Stimulated activated CD8-positive, alpha-beta memory T cell treated with anti-CD3 and anti-CD28 coated beads, Interleukin-7, amount 100 ng/mL, for 24 hours (primary cell): ENCODE results near the gene SLC3A2.
"Not testable (repeated sequence)": the region's sequence is repeated elsewhere in the genome, so short reads cannot be mapped to it uniquely, and the experiment has no call there.

Source experiments
- DNase-seq: peaks from one replicate; pipeline ENCODE4 v3.0.0-alpha.2; 2020; ENCODE audit warnings: low read depth

Gene SLC3A2

DNA sequence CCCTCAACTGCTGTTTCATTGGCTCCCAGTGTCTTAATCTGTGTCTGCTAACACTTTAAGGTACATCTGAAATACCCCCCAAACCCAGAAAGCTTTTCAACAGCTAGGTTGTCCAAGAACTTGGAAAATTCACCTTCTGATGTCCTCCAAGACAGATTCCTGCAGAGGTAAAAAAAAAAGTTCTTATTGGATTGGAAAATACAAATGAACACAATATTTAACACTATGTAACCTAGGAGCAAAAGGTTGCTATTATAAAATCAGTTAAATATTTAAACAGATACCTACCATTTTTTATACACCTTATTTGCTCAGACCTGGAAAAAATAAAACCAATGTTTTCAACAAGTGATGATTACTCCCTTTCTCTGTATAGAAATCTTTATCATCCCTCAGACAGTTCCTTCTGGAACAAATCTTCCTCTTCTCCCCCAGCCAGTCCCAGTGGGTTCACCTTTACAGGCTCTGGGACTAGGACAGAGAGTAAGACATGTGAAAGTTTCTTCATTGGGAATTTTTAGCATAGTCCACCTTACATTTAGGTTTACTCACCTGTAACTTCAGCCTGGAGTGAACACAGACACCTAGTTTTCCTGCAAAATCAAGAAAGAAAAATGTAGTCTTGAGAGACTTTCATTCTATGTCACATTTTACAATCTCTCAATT, 28.0 kb upstream of the SLC3A2 start:
- no peak for DNase-seq

- no peak for DNase-seq
Measured at GRCh38 chr11:62853279-62853965, 27.3 kb upstream of the SLC3A2 start.

DNA sequence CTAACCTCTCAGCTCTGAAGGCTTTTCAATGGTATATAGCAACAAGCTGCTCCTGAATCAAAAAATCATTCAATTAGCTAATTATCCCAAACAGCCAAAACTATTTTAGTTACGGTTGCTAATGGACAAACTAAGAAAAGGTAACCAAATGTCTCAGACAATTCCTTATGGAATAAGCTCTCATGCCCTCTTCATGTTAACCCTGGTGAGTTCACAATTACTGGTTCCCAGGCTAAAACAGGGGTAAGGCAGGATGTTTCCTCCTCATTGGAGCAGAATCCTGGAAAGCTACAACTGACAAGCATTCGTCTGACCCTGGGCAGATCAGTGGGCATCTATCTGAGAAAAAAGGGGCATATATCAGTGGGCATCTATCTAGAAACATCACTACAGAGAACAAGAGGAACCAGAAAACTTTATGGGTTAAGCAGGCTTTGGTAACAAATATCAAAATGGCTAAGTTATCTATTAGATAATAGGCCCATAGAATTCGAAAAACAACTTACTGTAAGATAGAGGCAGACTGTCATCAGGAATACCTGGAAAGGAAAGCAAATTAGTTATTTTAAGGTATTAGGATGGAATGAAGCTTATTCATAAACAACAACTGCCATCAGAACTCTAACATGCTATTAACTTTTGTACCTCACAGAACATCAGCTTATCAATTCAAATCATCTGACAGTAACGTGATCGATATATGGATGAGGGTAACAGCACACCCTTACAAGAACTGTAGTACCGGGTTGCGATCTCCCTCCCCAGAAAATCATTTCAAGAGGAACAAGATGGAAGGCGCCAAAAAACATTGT, 26.5 kb upstream of the SLC3A2 start:
- DNase-seq: no peak

- DNase-seq: no peak
Measured at GRCh38 chr11:62854825-62855570, 25.7 kb upstream of the SLC3A2 start.

DNA sequence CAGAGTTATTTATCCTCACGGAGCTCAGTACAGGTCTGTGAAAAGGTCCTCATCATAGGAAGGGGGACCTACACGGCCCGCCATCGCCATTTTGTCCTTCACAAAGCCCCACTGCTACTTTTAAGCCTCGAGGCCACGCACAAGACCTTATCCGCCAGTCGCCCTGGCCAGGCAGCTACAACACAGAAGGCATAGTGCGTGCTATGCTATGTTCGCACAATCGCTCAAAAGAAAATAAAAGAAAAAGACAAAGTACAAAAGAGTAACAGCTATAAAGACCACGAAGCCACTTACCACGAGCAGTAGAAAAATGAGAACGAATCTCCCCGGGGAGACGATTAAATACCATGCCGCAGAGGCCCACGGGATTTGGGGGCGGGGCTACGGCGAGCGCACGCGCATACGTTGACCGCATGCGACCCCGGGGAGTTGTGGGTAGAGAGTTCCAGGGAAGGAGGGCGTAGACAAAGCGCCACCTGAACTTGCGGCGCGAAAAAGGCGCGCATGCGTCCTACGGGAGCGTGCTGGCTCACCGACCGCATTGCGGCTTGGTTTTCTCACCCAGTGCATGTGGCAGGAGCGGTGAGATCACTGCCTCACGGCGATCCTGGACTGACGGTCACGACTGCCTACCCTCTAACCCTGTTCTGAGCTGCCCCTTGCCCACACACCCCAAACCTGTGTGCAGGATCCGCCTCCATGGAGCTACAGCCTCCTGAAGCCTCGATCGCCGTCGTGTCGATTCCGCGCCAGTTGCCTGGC, 24.9 kb upstream of the SLC3A2 start:
- peak; percentile 96 for DNase-seq

DNA sequence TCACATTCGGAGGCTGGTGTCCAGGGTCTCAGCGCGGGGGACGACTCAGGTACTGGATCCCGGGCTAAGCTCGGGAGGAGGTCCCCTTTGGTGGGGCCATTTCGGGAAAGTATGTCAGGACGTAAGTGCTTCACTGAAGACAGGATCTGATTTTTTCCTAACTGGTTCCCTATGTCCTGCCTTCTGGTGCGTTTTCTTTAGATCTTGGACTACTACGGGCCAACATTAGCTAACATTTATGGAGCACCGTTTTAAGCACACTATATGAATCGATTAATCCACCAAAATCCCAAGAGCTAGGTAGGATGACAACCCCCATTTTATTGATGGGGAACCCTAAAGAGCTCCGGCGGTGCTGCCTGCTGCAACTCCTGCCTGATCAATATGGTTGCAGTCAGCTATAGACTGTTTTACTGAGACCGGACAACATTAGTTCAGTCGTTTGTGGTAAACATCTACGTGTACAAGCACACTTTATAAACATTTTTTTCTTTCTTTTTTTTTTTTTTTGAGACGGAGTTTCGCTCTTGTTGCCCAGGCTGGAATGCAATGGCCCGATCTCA, 24.3 kb upstream of the SLC3A2 start:
- no peak for DNase-seq

GRCh38 chr11:62857541-62857982, 23.1 kb upstream of the SLC3A2 start:
- no peak for DNase-seq

GRCh38 chr11:62858201-62858600, 22.5 kb upstream of the SLC3A2 start:
- no peak for DNase-seq

GRCh38 chr11:62859281-62859703, 21.4 kb upstream of the SLC3A2 start:
- not testable (repeated sequence) for DNase-seq

- no peak for DNase-seq
Measured at GRCh38 chr11:62860835-62861563, 19.7 kb upstream of the SLC3A2 start.

DNA sequence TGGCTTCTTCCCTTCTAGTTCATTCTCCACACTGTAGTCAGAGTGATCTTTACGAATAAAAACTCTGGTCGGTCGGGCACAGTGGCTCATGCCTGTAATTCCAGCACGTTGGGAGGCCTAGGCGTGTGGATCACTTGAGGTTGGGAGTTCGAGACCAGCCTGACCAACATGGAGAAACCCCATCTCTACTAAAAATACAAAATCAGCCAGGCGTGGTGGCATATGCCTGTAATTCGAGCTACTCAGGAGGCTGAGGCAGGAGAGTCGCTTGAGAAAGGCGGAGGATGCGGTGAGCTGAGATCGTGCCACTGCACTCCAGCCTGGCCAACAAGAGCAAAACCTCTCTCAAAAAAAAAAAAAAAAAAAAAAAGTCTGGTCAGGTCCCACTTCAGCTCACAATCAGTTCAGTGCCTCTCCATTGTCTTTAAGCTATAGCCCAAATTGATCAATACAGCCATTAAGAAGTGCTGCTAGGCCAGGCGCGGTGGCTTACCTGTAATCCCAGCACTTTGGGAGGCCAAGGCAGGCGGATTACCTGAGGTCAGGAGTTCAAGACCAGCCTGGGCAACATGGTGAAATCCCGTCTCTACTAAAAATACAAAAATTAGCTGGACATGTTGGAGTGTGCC, 19.0 kb upstream of the SLC3A2 start:
- DNase-seq: not testable (repeated sequence)

GRCh38 chr11:62863687-62864335, 16.9 kb upstream of the SLC3A2 start:
- no peak for DNase-seq

- no peak for DNase-seq
Measured at GRCh38 chr11:62865635-62866034, 15.1 kb upstream of the SLC3A2 start.

DNA sequence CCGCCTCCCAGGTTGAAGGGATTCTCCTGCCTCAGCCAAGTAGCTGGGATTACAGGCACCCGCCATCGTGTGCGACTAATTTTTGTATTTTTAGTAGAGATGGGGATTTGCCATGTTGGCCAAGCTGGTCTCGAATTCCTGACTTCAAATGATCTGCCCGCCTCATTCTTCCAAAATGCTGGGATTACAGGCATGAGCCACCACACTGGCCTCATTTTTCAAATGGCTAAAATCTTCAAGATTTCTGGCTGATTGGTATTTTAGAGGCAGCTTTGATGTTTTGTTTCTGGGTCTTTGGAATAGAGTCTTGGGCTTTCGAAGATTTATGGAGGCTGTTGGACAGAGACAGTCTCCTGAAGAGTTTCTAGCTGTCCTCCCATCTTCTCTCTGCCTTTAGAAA, 5.8 kb upstream of the SLC3A2 start:
- DNase-seq: no peak

DNA sequence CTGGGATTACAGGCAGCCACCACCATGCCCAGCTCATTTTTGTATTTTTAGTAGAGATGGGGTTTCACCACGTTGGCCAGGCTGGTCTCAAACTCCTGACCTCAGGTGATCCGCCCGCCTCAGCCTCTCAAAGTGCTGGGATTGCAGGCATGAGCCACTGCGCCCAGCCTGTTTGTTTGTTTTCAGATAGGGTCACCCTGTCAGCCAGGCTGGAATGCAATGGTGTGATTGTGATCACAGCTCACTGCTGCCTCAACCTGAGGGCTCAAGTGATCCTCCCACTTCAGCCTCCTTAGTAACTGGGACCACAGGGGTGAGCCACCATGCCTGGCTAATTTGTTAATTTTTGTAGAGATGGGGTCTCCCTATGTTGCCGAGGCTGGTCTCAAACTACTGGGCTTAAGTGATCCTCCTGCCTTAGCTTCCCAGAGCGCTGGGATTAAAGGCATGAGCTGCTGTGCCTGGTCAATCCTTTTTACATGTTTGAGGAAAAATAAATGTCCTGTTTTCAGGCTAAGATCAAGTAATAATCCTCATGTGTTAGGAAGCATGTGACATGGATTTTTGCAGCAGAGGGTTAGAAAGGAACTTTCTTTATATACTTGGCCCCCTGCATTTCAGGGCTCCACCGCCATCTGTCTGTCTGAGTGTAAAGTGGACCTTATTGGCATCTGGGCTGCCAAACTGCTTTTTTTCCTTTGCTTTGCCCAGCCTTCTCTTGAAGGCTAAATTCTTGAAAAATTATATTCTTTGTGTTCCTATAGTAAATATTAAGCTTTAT, 4.8 kb upstream of the SLC3A2 start:
- no peak for DNase-seq

GRCh38 chr11:62876712-62877111, 4.0 kb upstream of the SLC3A2 start:
- DNase-seq: no peak

DNA sequence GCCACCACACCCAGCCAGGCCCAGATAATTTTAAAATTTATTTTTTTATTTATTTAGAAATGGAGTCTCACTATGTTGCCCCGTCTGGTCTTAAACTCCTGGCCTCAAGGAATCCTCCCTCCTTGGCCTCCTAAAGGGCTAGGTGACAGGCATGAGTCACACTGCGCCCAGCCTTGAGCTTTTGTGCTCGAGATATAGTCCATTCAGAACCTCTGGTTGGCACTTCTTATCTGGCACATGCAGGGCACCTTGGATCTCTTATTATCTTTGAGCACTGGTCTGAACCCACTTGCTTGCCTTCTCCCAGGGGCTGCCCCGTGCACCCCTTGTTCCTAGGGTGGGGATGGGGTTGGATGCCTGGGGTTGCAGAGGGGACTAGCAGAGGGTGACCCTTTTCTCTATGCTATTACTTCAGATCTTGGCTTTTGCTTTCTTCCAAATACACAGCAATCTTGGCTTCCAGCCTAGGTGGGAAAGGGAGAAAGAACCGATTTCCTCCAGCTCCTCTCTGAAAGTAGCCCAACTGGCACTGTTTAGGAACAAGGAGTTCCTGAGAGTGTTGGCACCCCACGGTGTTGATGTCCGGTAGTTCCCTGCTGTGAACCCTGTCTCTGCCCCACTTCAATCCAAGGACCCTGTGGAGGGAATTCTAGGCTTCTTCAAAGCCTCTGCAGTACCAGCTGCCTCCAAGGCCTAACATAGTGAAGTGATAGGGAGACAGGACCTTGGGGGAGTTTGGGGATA, 1.3 kb upstream of the SLC3A2 start:
- DNase-seq: no peak
